Loucy (cell line): Measurements from ENCODE around the gene MAD1L1.

Source experiments
- H2AFZ ChIP-seq: fragments of 200-600 bp; sonication (generic); 2 replicates; pipeline ENCODE4 v1.6.0; 2016; ENCODE audit warnings: antibody characterized with exemption, mild to moderate bottlenecking, low read length, moderate library complexity
- H3F3A ChIP-seq: fragments of 200-600 bp; 2 replicates; pipeline ENCODE4 v1.6.0; 2016; ENCODE audit warnings: antibody characterized with exemption, low read depth, mild to moderate bottlenecking
- H3K27me3 ChIP-seq: fragments of 200-600 bp; sonication (generic); 2 replicates; pipeline ENCODE4 v1.6.1; 2014; ENCODE audit warnings: low read length, mild to moderate bottlenecking; ENCODE audit not compliant: insufficient read depth, poor library complexity, severe bottlenecking
- H3K36me3 ChIP-seq: fragments of 200-600 bp; sonication (generic); 2 replicates; pipeline ENCODE4 v1.6.1; 2016; ENCODE audit warnings: low read length; ENCODE audit not compliant: insufficient read depth
- H3K4me1 ChIP-seq: fragments of 200-600 bp; sonication (generic); 2 replicates; pipeline ENCODE4 v1.5.1; 2014; ENCODE audit warnings: low read length, mild to moderate bottlenecking; ENCODE audit not compliant: insufficient read depth, poor library complexity, severe bottlenecking
- H3K4me2 ChIP-seq: fragments of 200-600 bp; sonication (generic); 2 replicates; pipeline ENCODE4 v1.6.0; 2014; ENCODE audit warnings: antibody characterized with exemption, low read length, low read depth, mild to moderate bottlenecking; ENCODE audit not compliant: poor library complexity, severe bottlenecking
- H3K4me3 ChIP-seq: fragments of 200-600 bp; sonication (generic); 2 replicates; pipeline ENCODE4 v1.5.1; 2014; ENCODE audit warnings: low read length, mild to moderate bottlenecking, mixed read lengths; ENCODE audit not compliant: poor library complexity, severe bottlenecking
- H3K79me2 ChIP-seq: fragments of 200-600 bp; sonication (generic); 2 replicates; pipeline ENCODE4 v1.6.1; 2014; ENCODE audit warnings: low read length; ENCODE audit not compliant: insufficient read depth
- H3K9ac ChIP-seq: fragments of 200-600 bp; sonication (generic); 2 replicates; pipeline ENCODE4 v1.6.0; 2014; ENCODE audit warnings: mild to moderate bottlenecking, low read depth, low read length, moderate library complexity; ENCODE audit not compliant: poor library complexity, severe bottlenecking
- H3K9me2 ChIP-seq: fragments of 200-600 bp; sonication (generic); replicated peaks from 2 replicates; pipeline ENCODE4 v1.6.1; 2016; ENCODE audit warnings: low read depth, low read length, mixed read lengths
- H3K9me3 ChIP-seq: fragments of 200-600 bp; sonication (generic); 2 replicates; pipeline ENCODE4 v1.6.1; 2014; ENCODE audit warnings: mild to moderate bottlenecking, antibody characterized with exemption, low read length, low read depth; ENCODE audit not compliant: insufficient read depth
- H4K20me1 ChIP-seq: fragments of 200-600 bp; sonication (generic); 2 replicates; pipeline ENCODE4 v1.6.0; 2014; ENCODE audit warnings: antibody characterized with exemption, low read length, mild to moderate bottlenecking; ENCODE audit not compliant: insufficient read depth, poor library complexity, severe bottlenecking
- CTCF ChIP-seq: fragments of 200-600 bp; sonication (generic); conservative IDR thresholded peaks from 2 replicates; pipeline ENCODE4 v1.5.1; 2014; ENCODE audit warnings: mild to moderate bottlenecking, antibody characterized with exemption, low read length
- EZH2phosphoT487 ChIP-seq: fragments of 200-600 bp; IDR thresholded peaks from 2 replicates; pipeline ENCODE4 v1.6.1; 2018; ENCODE audit warnings: antibody characterized with exemption, mild to moderate bottlenecking, moderate library complexity, borderline replicate concordance

The MAD1L1 gene

DNA sequence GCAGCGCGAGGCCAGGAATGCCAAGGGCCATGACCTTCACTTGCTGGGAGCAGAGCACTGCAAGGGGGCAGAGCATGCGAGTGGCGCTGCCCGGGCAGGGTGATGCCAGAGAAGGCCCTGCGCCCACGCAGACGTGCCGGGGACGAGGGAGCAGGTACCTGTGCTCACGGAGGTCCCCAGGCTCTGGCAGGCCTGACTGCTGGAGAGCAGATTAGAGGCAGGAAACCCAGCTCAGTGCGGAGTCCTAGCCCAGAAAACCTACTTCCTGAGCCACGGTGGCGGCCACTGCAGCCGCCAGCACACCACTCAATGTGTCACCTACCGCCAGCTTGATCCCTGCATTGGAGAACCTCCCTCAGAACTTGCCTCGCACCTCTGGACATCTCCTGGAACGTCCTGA, 148.4 kb downstream of the MAD1L1 start:
- Histone ChIP-seq H3K9ac (no peak overlapping the region), H3K79me2 (no peaks in the 10 kb centered on the region), H3F3A (no peaks in the 10 kb centered on the region), H3K4me2 (peak overlapping the region; percentile 35), H4K20me1 (no peaks in the 10 kb centered on the region), H3K4me3 (no peak overlapping the region), H3K9me3 (no peaks in the 10 kb centered on the region), H3K36me3 (peaks cover 12% of the 10 kb centered on the region; the same call in 1 of the 2 replicates), H3K9me2 (no peaks in the 10 kb centered on the region), H3K27me3 (no peaks in the 10 kb centered on the region), H2AFZ (no peak overlapping the region), H3K4me1 (peaks cover 23% of the 10 kb centered on the region)
- TF ChIP-seq EZH2phosphoT487 (no peak), CTCF (no peak)

GRCh38 chr7:2083362-2083761, 149.4 kb downstream of the MAD1L1 start:
- H3K4me1 ChIP-seq, result peaks cover 23% of the 10 kb centered on the region

GRCh38 chr7:2082139-2082998, 150.4 kb downstream of the MAD1L1 start:
- H4K20me1 ChIP-seq, result no peaks in the 10 kb centered on the region

More at GRCh38 chr7:2083362-2083761, 149.4 kb downstream of the MAD1L1 start:
- H3K4me3 ChIP-seq, result no peak overlapping the region
- no peaks in the 10 kb centered on the region for H3K9me3 ChIP-seq
- no peaks in the 10 kb centered on the region for H4K20me1 ChIP-seq
- H3K27me3 ChIP-seq, result no peaks in the 10 kb centered on the region
- H3K4me2 ChIP-seq, result no peak overlapping the region
- H2AFZ ChIP-seq, result no peak overlapping the region
- H3F3A ChIP-seq, result no peaks in the 10 kb centered on the region
- H3K9me2 ChIP-seq, result no peaks in the 10 kb centered on the region
- no peak overlapping the region for H3K9ac ChIP-seq
- no peaks in the 10 kb centered on the region for H3K79me2 ChIP-seq
- no peak for TF ChIP-seq CTCF
- no peak for TF ChIP-seq EZH2phosphoT487
- H3K36me3 ChIP-seq, result peaks cover 12% of the 10 kb centered on the region; the same call in 1 of the 2 replicates

More at GRCh38 chr7:2082139-2082998, 150.4 kb downstream of the MAD1L1 start:
- peaks cover 17% of the 10 kb centered on the region for H3K4me1 ChIP-seq
- H3K79me2 ChIP-seq, result no peaks in the 10 kb centered on the region
- H3K9me3 ChIP-seq, result no peaks in the 10 kb centered on the region
- no peak overlapping the region for H2AFZ ChIP-seq
- no peaks in the 10 kb centered on the region for H3K9me2 ChIP-seq
- no peak overlapping the region for H3K4me3 ChIP-seq
- H3F3A ChIP-seq, result no peaks in the 10 kb centered on the region
- H3K4me2 ChIP-seq, result no peak overlapping the region
- peaks cover 12% of the 10 kb centered on the region; the same call in 1 of the 2 replicates for H3K36me3 ChIP-seq
- no peak overlapping the region for H3K9ac ChIP-seq
- H3K27me3 ChIP-seq, result no peaks in the 10 kb centered on the region
- TF ChIP-seq CTCF (no peak), EZH2phosphoT487 (no peak)
